Tibial nerve (tissue), 3 donors: ENCODE measurements around the gene TMEM171.

ENCODE experiments used
- CTCF ChIP-seq, 5 experiments: fragments of 200-600 bp in 3 of 5; fragments of 450-650 bp in 2 of 5; sonication (generic) in 3 of 5; IDR thresholded peaks; one replicate each; pipeline ENCODE4 v1.5.1; 2016 to 2019; ENCODE audit warnings: antibody characterized with exemption in 5 of 5, mild to moderate bottlenecking in 3 of 5, moderate library complexity in 2 of 5
- POLR2A ChIP-seq, 2 donors: fragments of 450-650 bp; IDR thresholded peaks; one replicate each; pipeline ENCODE4 v1.6.1; 2017; ENCODE audit warnings: antibody characterized with exemption in 2 of 2, mild to moderate bottlenecking in 2 of 2, moderate library complexity in 2 of 2

GRCh38 chr5:73153513-73153912 lies 33.1 kb downstream of the TMEM171 start:
- TF ChIP-seq CTCF (IDR thresholded peaks at IDR 0.05) (no peak), POLR2A (IDR thresholded peaks at IDR 0.05) (no peak)
